Measurements from ENCODE around the gene FANK1.

DNA sequence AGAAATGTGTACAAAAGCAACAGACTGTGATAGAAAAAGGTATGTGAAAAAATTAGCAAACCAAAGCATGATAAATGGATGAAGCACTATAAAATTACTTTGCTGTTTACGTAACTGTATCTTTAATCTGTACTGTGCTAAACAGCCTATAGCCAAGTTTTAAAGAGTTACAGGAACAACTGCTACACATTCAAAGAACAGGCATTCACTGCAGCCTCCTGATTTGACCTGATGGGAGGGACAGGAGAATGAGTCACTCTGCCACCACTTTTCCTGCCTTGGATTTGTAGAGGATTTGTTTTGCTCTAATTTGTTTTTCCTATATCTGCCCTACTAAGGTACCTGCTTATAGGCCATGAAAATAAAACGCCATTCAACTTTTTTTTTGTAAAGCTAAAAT is 116.1 kb downstream of the FANK1 start:
- TF ChIP-seq CTCF (IDR thresholded peaks at IDR 0.05 in 8 of 11, conservative IDR thresholded peaks at IDR 0.05 in 3 of 11), result no peak
- no peak for TF ChIP-seq POLR2A (IDR thresholded peaks at IDR 0.05)
- TF ChIP-seq POLR2AphosphoS5 (IDR thresholded peaks at IDR 0.05), result no peak

Measured in spleen (tissue), 7 donors.